ENCODE data around the gene FYCO1. TPM values are rescaled to one million over a fixed set of nuclear protein-coding genes. Genes with fewer than 3 reads are reported as not detected.

The FYCO1 gene
- total and polyA plus RNA-seq, 2 of the 8 experiments (the other 6 are each of a cell fraction or from before 2014, with no cell fraction given), result 4.8 to 10.8 TPM

DNA sequence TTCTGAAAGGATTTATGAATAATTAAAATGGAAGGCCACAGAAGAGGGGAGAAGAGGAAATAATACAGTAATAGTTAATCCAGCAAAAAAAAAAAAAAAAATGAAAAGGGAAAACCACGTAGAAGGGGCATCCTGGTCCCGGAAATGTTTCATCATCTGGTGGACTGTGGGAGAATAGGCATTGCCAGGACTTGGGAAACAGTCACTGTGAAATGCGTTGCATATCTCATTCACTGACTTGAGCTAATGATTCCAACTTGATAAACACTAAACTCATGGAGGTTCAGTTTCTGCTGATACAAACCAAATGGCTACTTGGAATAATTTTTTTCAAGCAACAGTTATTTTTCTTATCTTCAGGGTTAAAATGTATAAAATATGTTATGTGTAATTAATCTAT lies 28.5 kb upstream of the FYCO1 start (continued):
- TF ChIP-seq, protein P1, sequence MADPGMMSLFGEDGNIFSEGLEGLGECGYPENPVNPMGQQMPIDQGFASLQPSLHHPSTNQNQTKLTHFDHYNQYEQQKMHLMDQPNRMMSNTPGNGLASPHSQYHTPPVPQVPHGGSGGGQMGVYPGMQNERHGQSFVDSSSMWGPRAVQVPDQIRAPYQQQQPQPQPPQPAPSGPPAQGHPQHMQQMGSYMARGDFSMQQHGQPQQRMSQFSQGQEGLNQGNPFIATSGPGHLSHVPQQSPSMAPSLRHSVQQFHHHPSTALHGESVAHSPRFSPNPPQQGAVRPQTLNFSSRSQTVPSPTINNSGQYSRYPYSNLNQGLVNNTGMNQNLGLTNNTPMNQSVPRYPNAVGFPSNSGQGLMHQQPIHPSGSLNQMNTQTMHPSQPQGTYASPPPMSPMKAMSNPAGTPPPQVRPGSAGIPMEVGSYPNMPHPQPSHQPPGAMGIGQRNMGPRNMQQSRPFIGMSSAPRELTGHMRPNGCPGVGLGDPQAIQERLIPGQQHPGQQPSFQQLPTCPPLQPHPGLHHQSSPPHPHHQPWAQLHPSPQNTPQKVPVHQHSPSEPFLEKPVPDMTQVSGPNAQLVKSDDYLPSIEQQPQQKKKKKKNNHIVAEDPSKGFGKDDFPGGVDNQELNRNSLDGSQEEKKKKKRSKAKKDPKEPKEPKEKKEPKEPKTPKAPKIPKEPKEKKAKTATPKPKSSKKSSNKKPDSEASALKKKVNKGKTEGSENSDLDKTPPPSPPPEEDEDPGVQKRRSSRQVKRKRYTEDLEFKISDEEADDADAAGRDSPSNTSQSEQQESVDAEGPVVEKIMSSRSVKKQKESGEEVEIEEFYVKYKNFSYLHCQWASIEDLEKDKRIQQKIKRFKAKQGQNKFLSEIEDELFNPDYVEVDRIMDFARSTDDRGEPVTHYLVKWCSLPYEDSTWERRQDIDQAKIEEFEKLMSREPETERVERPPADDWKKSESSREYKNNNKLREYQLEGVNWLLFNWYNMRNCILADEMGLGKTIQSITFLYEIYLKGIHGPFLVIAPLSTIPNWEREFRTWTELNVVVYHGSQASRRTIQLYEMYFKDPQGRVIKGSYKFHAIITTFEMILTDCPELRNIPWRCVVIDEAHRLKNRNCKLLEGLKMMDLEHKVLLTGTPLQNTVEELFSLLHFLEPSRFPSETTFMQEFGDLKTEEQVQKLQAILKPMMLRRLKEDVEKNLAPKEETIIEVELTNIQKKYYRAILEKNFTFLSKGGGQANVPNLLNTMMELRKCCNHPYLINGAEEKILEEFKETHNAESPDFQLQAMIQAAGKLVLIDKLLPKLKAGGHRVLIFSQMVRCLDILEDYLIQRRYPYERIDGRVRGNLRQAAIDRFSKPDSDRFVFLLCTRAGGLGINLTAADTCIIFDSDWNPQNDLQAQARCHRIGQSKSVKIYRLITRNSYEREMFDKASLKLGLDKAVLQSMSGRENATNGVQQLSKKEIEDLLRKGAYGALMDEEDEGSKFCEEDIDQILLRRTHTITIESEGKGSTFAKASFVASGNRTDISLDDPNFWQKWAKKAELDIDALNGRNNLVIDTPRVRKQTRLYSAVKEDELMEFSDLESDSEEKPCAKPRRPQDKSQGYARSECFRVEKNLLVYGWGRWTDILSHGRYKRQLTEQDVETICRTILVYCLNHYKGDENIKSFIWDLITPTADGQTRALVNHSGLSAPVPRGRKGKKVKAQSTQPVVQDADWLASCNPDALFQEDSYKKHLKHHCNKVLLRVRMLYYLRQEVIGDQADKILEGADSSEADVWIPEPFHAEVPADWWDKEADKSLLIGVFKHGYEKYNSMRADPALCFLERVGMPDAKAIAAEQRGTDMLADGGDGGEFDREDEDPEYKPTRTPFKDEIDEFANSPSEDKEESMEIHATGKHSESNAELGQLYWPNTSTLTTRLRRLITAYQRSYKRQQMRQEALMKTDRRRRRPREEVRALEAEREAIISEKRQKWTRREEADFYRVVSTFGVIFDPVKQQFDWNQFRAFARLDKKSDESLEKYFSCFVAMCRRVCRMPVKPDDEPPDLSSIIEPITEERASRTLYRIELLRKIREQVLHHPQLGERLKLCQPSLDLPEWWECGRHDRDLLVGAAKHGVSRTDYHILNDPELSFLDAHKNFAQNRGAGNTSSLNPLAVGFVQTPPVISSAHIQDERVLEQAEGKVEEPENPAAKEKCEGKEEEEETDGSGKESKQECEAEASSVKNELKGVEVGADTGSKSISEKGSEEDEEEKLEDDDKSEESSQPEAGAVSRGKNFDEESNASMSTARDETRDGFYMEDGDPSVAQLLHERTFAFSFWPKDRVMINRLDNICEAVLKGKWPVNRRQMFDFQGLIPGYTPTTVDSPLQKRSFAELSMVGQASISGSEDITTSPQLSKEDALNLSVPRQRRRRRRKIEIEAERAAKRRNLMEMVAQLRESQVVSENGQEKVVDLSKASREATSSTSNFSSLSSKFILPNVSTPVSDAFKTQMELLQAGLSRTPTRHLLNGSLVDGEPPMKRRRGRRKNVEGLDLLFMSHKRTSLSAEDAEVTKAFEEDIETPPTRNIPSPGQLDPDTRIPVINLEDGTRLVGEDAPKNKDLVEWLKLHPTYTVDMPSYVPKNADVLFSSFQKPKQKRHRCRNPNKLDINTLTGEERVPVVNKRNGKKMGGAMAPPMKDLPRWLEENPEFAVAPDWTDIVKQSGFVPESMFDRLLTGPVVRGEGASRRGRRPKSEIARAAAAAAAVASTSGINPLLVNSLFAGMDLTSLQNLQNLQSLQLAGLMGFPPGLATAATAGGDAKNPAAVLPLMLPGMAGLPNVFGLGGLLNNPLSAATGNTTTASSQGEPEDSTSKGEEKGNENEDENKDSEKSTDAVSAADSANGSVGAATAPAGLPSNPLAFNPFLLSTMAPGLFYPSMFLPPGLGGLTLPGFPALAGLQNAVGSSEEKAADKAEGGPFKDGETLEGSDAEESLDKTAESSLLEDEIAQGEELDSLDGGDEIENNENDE (IDR thresholded peaks at IDR 0.05; ENCODE audit: insufficient replicate concordance, low read length), result no peak
- TF ChIP-seq TCF12 (IDR thresholded peaks at IDR 0.05; ENCODE audit: low read depth, low read length) (no peak), MAFK (IDR thresholded peaks at IDR 0.05; ENCODE audit: low read depth, low read length) (no peak), CTBP2 (IDR thresholded peaks at IDR 0.05; ENCODE audit: borderline replicate concordance, insufficient read depth, insufficient read length, low read length) (no peak), JUN (IDR thresholded peaks at IDR 0.05; ENCODE audit: low read depth, low read length) (no peak), KDM5A (IDR thresholded peaks at IDR 0.05; ENCODE audit: low read length) (no peak), NRF1 (IDR thresholded peaks at IDR 0.05; ENCODE audit: low read depth, low read length) (no peak), KDM1A (IDR thresholded peaks at IDR 0.05; ENCODE audit: borderline replicate concordance, low read length) (no peak), CBX5 (IDR thresholded peaks at IDR 0.05; ENCODE audit: low read depth, low read length) (no peak)
- TF ChIP-seq, protein P2, sequence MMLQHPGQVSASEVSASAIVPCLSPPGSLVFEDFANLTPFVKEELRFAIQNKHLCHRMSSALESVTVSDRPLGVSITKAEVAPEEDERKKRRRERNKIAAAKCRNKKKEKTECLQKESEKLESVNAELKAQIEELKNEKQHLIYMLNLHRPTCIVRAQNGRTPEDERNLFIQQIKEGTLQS (IDR thresholded peaks at IDR 0.05; ENCODE audit: insufficient read depth, low read depth, low read length), result no peak
- TF ChIP-seq, protein P3, sequence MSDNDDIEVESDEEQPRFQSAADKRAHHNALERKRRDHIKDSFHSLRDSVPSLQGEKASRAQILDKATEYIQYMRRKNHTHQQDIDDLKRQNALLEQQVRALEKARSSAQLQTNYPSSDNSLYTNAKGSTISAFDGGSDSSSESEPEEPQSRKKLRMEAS (IDR thresholded peaks at IDR 0.05), result no peak
